HG02678 (cell line): ENCODE results near the gene PUS3.
A peak's percentile ranks its signal among the peaks of the same experiment; 100 is the strongest.

Source experiments
- ATAC-seq: cut with Tn5 transposase; IDR thresholded peaks from one replicate; pipeline ENCODE4 v1.9.1; 2021; ENCODE audit warnings: mild to moderate bottlenecking, moderate library complexity; ENCODE audit not compliant: unreplicated experiment

Gene PUS3, protein sequence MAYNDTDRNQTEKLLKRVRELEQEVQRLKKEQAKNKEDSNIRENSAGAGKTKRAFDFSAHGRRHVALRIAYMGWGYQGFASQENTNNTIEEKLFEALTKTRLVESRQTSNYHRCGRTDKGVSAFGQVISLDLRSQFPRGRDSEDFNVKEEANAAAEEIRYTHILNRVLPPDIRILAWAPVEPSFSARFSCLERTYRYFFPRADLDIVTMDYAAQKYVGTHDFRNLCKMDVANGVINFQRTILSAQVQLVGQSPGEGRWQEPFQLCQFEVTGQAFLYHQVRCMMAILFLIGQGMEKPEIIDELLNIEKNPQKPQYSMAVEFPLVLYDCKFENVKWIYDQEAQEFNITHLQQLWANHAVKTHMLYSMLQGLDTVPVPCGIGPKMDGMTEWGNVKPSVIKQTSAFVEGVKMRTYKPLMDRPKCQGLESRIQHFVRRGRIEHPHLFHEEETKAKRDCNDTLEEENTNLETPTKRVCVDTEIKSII

DNA sequence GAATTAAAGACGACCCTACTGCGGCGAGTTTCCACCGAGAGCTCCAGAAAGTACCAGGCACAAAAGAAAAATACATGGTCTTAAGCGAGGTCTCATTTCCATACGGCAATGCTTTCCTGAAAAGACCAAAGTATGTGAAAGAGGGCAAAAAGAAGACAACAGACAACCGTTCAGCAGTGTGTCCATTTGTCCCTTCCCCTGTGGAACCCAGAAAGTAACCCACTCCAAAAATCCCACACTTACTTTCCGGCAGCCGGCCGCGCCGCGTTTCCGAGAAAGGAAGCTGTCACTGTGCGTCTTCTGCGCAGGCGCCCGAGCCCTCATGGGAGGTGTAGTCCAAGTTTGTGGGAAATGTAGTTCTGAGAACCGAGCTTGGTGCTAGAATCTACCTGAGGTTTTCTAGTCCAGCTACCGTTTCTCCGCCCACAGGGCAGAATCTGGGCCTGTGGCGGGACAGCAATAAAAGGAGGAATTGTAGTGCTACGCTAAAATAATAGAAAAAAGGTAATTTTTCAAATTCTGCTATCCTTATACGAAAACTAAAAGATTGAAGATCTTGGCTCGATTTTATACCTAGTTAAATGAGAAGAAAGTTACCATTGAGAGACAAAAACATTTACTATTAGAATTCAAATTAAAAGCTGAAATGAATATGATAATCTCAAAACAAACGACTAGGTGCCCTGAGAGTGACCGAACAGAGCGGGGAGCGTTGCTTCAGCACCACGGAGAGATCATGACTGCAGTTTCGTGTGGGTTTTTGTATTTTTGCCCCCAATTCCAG lies at the start of gene PUS3:
Gene PUS3, minus strand, starts transcription at position 280 of the 784 bp plus-strand sequence. CDS start 6,922 bp downstream, outside the sequence.
- ATAC-seq, result peak; percentile 98

DNA sequence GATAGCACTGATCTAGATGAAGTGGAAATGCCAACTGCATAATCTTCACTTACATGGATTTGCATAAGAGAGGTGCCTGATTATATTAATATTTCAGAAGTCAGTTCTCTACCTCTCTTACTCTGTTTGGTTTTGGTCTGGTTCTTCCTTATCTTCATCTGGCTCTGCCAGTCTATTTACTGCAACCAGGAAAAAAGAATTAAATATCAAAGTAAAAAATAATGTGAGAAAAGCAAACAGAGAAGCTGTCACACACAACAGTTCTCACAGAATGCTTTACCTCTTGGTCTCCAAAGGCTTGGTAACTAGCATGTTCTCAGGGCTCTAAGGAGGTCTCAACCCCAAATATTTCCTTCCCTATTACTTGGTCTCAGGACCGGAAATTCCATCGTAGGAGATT lies 49.6 kb upstream of the PUS3 start:
- ATAC-seq, result no peak

DNA sequence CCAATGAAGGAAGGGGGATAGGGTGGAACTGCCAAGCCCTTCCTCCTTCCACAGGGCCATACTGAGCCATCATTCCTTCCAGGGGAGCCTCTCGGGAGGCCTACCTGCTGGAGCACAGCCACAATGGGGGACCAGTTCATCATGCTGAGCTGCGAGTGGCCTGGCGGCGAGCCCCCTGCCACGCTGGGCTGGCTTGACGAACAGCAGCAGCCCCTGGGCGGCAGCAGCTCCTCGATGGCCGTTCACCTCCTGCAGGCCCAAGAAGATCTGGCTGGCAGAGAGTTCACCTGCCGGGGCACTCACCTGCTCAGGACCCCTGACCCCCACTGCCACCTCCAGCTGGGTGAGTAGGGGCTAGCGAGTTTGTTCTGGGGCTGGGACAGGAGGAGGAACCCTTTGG lies 48.7 kb upstream of the PUS3 start:
- no peak for ATAC-seq

DNA sequence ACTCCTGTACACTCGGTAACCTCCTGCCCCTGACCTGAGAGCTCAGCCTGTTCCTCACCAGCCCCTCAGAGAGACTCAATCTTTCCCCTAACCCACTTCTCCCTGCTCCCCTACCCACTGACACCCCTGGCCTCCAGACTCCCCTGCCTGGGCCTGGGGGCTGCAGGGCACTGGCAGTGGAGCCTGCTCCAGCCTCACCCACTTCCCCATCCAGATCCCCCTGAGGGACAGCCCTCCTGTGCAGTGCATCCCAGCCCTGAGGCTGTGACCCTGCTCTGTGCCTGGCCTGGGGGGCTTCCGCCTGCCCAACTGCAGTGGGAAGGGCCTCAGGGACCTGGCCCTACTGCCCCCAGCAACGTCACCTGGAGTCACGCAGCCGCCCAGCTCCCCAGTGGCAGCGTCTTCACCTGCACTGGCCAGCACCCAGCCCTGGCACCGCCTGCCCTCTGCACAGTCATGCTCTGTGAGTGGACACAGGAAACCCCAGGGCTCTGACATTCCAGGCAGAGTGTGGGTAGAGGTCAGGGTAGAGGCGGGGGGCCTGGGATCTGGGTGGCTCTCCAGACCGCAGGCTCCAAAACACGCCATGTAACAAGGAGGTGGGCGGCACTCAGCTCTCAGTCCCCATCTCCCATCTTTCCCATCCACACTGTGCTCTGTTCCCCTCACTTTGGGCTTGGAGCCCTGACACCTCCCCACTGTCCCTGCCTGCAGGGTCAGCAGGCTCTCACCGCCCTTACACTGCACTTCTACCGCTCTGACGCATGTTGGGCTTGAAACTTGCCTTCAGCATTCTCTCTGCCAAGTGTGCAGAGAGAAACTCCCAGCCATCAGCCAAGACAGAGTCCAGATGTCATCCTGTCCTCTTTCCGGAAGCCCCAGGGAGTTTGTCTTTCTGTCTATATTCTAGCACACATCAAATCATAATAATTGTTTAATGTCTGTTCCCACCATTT lies 48.0 kb upstream of the PUS3 start:
- no peak for ATAC-seq

DNA sequence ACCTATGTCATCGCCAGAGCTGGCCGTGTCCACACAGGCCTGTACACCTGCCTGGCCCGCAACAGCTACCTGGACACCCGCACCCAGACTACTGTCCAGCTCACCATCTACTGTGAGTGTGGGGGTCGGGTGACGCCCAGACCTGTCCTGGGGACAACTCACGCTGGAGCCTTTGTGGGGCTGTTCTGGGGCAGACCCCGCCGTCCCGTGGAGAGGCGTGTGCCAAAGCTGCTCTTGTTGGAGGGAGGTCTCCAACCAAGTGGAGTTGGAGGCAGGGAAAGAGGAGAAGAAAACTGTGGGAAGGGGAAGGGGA lies 47.1 kb upstream of the PUS3 start:
- ATAC-seq, result no peak

DNA sequence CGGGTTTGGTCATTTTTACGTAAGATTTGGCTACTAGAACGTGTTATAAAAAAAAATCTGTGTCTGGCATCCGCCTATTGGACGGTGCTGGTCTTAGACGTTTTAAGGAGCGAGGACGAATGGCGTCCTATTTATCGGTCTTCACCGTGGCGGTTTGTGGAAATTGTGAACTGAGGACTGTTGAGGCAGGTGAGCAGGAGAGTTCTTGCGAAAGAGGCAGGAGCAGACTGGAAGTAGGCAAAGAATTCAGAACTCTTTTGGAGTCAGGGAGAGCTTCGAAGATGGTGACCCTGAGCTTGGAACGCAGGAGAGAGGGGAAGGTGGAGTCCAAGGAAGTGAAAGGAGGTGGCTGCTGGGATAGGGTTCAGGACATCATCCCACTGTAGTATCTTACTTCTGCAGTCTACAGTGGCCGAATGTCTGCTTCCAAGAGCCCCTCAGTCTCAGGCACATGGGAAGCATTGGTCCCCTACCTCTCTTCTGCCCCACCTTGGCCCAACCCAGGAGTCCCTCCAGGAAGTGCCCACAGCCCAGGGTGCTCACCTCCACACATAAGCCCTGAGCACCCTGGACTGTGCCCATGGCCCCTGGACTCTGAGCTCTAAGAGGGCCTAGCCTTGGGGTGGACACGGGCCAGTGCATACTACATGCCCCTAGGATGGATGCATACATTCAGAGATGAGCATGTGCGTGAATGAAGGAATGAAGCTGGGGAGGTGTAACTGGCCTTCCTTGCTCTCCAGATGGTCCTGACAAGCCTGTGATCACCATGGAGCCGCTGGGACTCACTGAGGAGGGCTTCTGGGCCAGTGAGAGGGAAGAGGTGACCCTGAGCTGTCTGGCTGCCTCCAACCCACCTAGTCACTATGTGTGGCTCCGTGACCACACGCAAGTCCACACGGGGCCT lies 46.5 kb upstream of the PUS3 start:
- no peak for ATAC-seq

DNA sequence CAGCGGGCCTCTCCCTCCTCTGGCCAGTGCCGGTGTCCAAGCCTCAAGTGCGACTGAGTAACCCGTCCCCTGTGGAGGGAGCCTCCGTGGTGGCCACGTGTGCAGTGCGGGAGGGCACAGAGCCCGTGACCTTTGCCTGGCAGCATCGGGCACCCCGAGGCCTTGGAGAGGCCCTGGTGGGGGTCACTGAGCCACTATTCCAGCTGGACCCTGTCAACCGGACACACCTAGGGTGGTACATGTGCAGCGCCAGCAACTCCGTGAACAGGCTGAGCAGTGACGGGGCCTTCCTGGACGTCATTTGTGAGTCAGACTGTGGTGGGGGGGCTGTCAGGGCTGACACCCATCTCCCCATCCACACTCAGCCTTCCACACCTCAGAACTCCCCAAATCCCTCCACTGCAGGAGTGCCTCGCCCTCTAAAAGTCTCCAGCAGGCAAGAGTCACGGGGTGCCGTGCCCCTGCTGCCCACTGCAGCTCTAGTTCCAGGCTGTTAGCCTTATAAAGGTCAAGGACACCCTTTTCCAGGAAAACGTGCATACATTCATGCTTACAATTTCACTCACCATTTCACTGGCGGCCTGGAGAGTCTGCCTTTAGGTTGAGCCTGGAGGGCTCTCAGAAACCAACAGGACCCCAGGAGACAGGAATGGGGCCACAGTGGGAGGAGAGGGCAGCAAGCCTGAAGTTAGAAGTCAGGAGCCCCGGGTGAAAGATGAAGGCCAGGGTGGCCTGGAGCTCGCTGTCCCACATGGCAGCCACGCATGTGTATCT lies 45.5 kb upstream of the PUS3 start:
- ATAC-seq, result no peak

DNA sequence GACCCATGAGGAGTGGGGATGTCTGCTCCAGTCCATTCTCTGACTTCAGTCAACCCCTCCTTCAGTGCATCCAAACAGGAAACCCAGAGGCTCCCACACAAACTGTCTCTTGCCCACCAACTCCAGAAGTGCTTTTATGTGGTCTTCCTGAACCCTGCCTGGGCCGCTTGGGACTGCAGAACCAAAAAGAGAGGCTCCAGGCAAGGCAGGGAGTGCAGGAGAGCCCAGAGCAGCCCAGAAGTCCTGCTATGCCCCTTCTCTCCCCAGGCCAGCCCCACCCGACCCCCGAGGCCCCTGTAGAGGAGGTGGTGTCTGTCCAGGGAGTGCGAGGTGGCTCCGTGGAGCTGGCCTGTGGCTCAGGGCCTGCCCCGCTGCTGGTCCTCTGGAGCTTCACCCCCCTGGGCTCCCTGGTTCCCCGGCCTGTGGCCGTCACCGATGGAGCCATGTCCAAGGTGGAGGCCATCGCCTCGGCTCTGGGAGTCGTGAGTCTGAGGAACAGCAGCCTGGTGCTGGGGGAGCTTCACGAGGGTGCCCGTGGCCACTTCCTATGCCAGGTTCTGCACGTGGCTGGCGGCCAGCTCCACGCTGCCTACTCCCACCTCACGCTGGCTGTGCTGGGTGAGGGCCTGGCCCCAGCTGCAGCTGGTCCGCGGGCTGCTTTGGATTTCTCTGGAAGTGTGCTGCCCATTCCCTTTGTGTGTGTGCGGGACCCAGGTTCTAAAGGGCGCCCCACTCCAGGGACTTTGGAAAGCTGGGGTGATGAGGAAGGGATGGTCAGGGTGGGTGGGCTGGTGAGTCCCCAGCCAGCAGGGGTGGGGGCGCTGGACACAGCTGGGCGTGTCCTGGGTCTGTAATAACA lies 44.6 kb upstream of the PUS3 start:
- ATAC-seq, result no peak

DNA sequence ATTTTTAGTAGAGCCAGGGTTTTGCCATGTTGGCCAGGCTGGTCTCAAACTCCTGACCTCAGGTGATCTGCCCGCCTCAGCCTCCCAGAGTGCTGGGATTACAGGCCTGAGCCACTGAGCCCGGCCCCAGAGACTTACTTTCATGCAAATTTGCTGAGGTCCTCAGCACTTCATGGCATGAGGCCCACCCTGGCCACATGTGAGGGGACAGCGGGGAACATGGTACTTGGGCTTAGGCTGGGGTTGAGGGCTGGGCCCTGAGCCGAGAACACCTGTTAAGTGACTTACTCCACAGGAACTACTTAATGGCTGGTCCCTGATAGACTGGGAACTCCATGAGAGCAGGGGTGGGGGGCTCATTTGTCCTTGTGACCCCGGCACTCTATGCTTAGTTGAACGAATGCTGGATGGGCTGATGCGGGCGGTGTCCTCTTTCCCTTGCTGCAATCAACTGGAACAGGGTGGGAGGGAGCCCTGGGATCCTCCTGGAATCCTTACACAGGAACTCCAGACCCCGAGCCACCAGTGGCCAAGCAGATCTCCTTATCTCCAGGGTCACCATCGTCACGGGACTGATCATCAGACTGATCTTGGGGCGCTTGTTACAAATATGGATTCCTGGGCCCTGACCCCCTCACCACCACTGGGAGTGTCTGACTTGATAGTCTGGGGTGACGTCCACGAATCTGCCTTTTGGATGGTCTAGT lies 43.9 kb upstream of the PUS3 start:
- no peak for ATAC-seq

DNA sequence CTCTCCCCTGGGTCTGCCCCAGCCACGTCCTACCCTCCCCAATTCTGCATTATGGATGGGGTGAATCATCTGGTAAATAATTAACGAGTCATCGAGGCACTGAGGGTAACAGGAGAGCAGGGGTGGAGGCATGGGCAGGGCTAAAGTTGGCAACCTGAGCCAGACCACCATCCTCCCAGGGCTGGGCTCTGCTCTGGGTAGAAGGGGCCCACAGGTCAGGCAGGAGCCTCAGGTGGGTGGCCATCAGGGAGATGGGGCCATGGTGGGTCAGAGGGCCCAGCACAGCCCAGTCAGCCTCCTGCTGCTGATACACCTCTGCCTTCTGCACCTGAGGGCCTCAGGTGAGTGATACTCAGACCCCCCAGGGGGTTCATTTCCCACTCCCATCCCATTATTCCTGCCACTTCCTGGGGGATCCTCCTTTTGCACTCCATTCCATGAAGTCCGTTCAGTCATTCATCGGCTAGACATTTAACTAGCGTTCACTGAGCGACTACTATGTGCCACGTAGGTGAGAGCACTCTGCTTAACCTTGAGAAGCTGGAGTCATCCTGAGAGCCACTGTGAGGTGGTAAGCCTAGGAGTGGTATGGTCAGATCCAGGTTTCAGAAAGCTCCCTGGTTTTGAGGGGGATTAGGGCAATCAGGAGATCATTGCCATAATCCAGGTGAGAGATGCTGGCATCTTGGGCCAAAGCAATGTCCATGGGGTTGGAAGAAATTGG lies 43.0 kb upstream of the PUS3 start, which contains the start of gene VSIG10L2:
Gene VSIG10L2, plus strand, starts transcription at position 248 of the 724 bp plus-strand sequence. Its CDS starts 12 bp downstream, at position 260.
- ATAC-seq, result no peak

DNA sequence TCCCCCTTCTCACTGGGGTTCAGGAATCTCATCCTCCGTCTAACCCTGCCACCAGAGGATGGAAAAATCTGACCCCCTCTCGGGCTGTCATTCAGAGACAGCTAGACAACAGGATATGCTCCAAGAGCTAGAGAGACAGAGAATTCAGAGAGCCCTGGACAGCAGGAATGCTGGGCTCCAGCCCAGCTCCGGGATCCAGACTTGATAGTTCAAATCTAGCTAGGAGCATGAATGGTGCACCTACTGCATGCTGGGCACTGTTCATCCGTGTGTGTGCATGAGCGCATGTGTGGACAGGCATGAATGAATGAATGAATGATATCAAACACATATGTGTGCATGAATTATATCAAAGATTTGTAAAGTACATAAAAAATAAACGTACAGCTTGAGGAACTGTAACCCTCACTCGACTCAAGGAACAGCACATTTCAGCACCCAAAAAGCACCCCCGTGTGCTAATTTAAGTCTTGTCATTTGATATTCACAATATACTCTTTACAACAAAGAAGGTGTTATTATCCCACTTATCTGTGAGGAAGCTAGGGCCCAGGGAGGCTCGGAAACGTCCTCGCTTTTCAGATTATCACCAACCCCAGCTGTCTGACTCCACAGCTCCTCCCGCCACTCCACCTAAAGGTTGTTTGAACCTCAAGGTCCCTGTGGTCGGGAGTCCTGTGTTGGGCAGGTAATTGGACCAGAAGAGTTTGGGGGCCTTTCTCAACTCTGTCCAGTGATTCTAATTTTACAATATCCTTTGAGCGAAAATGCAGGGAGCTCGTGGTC lies 42.2 kb upstream of the PUS3 start:
- no peak for ATAC-seq

DNA sequence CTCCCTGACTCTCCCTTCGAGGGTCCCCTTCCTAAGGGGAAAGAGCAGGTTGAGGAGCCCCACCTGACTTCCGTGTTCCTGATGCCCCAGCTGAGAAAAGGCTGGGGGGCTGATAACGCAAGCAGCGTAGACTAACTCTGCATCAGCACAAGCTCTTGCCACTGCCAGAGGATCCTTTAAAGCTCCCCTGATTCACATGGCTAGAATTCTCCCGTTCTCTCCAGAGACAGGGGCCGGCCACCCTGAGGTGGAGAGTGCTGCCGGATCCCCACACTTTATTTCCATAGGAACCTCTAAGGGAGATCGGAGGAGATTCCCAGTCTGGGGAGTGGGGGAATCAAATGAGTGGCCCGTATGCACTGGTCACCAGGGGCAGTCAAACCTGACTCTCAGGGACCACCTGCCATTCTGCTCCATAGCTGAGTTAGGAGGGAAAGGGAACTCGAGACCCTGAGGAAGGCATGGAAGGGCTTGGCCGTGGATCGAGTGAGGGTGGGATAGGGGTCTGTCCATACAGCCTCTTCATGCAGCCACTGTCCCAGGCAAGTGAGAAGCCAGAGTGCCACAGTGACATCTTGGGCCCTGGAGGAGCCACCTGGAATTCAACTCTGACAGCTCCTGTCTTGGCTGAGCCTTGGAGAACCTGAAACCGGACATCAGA lies 41.5 kb upstream of the PUS3 start:
- no peak for ATAC-seq

DNA sequence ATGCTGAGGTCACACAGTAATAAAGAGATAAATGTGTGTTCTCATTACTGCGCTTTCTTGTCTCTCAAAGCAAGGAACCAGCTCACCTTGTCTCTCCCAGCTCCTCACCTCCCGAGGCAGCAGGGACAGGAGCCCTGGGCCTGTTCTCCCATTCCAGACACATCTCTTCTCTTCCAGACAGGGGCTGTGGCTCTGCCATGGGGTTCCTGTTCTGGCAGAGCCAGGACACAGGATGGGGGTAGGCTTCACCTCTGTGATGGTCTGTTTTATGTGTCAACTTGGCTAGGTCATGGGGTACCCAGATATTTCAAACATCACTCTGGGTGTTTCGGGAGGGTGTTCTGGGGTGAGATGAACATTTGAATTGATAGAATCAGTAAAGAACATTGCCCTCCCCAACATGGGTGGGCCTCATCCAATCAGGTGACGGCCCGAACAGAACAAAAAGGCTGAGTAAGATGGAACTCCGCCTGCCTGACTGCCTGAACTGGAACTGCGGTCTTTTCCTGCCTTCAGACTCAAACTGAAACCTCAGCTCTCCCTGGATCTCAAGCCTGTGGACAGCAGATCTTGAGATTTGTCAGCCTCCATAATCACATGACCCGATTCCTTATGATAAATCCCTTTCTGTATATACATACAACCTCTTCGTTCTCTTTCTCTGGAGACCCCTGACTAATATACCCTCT lies 40.8 kb upstream of the PUS3 start:
- no peak for ATAC-seq

DNA sequence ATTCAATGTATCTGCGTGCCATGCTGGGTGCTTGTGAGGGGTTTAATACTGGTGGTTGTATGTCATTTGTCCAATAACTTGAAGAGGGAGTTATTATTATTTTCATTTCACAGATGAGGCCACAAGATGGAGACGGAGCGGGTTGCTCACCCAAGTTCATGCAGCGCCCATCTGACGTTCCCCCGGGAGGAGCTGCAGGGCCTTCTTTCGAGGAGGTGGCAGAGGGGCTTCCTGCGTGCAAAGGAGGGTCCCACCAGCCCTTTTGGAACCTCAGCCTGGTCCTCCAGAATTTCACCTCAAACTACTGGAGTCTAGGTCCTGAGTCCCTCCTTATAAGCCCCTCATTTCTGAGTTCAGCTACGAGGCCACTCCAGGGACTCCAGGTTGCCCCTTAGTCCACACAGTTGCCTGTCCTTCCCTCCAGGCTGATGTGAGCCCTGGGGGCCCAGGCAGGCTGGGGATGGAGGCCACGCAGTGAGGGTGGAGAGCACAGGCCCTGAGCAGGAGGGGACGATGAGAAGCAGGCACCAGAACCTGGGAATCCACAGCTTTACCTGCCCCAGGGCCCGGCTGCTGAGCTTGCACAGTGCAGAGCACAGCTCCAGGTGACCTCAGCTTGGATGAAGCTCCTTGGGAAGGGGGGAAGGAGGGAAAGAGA lies 39.9 kb upstream of the PUS3 start:
- no peak for ATAC-seq
